GM12891 (cell line): ENCODE data around the gene ESCO1.

Source experiments
- PAX5 ChIP-seq: IDR thresholded peaks from 2 replicates; pipeline ENCODE4 v1.6.1; 2011; ENCODE audit warnings: low read length, moderate library complexity, mild to moderate bottlenecking; ENCODE audit not compliant: insufficient read depth, severe bottlenecking
- POLR2A ChIP-seq: IDR thresholded peaks from 2 replicates; pipeline ENCODE4 v1.6.1; 2011; ENCODE audit warnings: low read depth, low read length, control low read depth
- POLR2AphosphoS5 ChIP-seq: IDR thresholded peaks from 2 replicates; pipeline ENCODE4 v1.6.1; 2011; ENCODE audit warnings: low read depth, low read length, control low read depth
- POU2F2 ChIP-seq: IDR thresholded peaks from 2 replicates; pipeline ENCODE4 v1.6.1; 2011; ENCODE audit warnings: low read depth, mild to moderate bottlenecking, control low read depth, low read length, moderate library complexity
- SPI1 ChIP-seq: IDR thresholded peaks from 2 replicates; pipeline ENCODE4 v1.6.1; 2011; ENCODE audit warnings: low read depth, low read length, control low read depth
- TAF1 ChIP-seq: IDR thresholded peaks from 2 replicates; pipeline ENCODE4 v1.6.1; 2011; ENCODE audit warnings: low read depth, low read length, control low read depth

DNA sequence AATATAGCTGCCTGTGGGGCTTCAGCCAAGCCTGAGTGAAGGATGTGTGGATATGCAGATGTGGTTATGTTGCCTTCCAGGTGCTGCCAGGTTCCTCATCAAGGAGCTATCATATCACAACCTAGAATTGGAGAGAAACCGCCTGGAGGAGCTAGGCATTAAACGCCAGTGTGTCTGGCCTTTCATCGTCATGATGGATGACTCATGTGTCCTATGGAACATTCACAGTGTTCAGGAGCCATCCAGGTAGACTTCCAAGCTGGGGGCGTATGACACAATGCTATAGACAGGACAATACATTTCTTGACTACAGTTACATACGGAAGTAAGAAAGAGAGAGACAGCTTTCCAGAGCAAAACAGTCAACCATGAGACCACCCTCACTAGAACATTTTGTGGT is 86.8 kb downstream of the ESCO1 start:
- TF ChIP-seq POLR2A: no peak
- TF ChIP-seq TAF1: no peak
- no peak for TF ChIP-seq POLR2AphosphoS5
- no peak for TF ChIP-seq SPI1
- no peak for TF ChIP-seq PAX5
- TF ChIP-seq POU2F2: no peak
